Measurements from ENCODE around the gene OSGIN1. TPM values are rescaled to one million over a fixed set of nuclear protein-coding genes. Genes with fewer than 3 reads are reported as not detected.

The OSGIN1 gene
- total RNA-seq, 1 donor from 2014 or later: 2.2 TPM

DNA sequence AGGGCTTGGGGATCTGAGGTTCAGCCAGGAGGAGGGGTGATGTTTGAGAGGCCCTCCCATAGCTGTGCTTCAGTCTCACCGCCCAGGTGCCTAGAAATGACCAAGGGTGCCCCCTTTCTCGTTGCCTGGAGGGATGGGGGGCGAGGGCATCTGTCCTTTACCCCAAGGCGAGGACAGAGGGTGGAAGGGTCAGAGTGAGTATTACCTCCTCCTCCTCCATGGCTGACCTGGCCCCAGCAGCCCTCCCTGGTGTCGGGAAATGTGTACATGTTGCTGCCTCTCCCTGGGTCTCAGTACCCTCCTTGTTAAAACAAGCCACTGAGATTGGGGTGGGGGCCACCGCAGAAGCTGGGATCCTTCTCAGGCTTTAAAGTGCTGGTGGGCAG is 17.4 kb downstream of the OSGIN1 start:
- intact Hi-C loops (cut with micrococcal nuclease): no loop called here
- Mint-ChIP-seq H3K36me3 (ENCODE audit: low read depth) (no peaks in the 10 kb centered on the region), H3K9me3 (no peaks in the 10 kb centered on the region), H3K4me1 (ENCODE audit: low read depth) (no peaks in the 10 kb centered on the region), H3K27me3 (ENCODE audit: insufficient read depth) (peaks cover 13% of the 10 kb centered on the region), H3K4me3 (no peak overlapping the region), H3K27ac (no peak overlapping the region)
- DNase-seq (ENCODE audit: low spot score): no peak

DNA sequence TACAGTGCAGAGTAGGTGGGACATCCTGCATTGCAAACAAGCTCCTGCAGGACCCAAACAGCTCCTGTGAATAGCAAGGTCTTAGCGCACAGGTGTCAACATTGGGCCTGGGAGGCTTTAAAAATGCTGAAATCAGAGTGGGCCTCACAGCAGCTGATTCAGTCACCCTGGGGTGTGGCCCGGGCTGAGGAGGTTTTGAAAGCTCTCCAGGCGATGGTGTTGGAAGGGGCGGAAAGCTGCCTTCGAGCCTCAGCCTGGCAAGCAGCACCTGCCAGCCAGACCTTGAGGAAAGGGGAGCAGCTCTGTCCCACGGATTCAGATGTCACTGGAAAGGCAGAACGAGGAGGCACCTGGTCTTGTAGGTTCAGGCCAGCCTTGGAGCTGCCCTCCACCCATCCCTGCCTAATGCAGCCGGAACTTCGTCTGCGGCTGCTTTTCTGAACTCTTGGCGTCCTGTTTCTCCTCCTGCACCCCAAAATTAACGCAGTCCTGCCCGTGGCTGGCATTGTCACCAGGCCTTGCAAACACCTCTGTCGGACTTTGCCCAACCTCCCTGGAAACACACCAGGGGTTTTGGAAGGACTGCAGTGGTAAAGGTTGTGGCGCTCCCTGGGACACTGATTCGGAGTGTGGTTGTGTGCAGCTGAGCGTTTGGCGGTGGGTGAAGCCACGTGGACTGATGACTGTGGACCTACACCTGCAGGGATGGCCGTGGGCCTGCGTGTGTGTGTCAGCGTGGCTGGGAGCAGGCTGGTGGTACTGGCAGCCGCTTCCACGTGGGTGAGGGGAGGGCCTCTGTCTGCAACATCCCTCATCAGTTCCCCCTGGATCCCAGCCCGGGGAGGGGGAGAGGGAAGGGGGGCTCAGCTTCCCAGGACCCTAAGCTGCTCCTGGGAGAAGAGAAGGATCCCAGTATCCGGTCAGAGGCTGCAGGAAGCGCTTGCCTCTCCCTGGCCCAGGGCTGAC is 18.4 kb downstream of the OSGIN1 start:
- no peak for DNase-seq (ENCODE audit: low spot score)
- Mint-ChIP-seq H3K4me1 (ENCODE audit: low read depth) (no peaks in the 10 kb centered on the region), H3K4me3 (no peak overlapping the region), H3K9me3 (no peaks in the 10 kb centered on the region), H3K27me3 (ENCODE audit: insufficient read depth) (peaks cover 13% of the 10 kb centered on the region), H3K27ac (no peak overlapping the region), H3K36me3 (ENCODE audit: low read depth) (no peaks in the 10 kb centered on the region)
- intact Hi-C loops (cut with micrococcal nuclease): no loop called here

DNA sequence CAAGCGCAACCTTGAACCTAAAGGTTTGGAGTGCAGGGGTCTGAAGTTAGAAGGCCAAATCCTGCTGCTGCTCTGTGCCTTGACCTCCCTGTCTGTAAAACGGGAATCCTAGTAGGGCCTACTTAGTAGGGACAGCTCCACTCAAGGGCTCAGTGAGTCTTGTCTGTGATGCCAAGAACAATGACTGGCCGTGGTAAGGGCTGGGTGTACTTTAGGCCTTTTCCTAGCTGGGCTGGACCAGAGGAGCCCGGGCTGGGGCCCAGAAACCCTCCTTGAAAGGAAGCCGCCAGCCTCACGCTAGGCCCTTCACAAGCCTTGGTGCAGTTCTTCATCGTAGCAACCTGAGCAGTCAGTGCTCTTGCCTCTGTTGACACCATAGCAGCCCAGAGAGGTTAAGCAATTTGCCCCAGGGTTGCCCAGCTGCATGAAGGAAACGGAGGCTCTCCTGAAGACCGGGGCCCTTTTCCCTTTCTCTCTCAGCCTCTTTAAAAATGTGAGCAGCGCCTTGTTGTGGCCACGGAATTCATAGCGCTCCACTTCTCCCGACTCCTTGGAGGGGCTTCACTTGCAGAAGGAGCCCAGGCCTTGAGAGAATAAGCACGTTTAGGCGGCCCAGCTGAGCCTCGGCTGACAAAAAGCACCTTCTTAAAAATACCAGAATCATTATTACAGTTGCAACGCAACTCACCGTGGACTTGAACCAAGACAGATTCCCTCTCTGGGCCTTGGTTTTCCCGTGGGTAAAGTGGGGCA is 19.4 kb downstream of the OSGIN1 start:
- no peaks in the 10 kb centered on the region for H3K4me1 Mint-ChIP-seq (ENCODE audit: low read depth)
- H3K27ac Mint-ChIP-seq: no peak overlapping the region
- no peak for DNase-seq (ENCODE audit: low spot score)
- no peak overlapping the region for H3K4me3 Mint-ChIP-seq
- intact Hi-C loops (cut with micrococcal nuclease): no loop called here
- H3K27me3 Mint-ChIP-seq (ENCODE audit: insufficient read depth): peaks cover 13% of the 10 kb centered on the region
- no peaks in the 10 kb centered on the region for H3K36me3 Mint-ChIP-seq (ENCODE audit: low read depth)
- no peaks in the 10 kb centered on the region for H3K9me3 Mint-ChIP-seq

DNA sequence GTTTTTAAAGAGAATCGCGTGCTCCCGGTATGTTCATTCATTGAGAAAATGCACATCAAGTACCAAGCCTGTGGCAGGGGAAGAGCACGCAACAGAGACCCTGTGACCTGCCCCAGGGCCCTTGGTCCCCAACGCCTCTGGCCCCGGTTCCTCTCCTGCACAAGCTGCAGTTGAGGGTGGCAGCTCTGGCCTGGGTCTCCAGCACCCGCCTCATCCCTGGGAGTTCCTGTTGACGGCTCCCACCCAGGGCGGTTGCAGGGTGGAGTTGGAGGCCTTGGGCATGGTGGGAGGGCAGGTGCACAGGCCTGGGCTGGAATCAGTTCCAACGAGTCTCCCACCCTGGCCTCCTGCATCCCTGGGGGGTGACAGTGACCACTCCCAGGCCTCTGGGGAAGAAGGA is 20.0 kb downstream of the OSGIN1 start:
- intact Hi-C loops (cut with micrococcal nuclease): no loop called here
- Mint-ChIP-seq H3K4me1 (ENCODE audit: low read depth) (no peaks in the 10 kb centered on the region), H3K9me3 (no peaks in the 10 kb centered on the region), H3K27me3 (ENCODE audit: insufficient read depth) (peaks cover 10% of the 10 kb centered on the region), H3K27ac (no peak overlapping the region), H3K4me3 (no peak overlapping the region), H3K36me3 (ENCODE audit: low read depth) (no peaks in the 10 kb centered on the region)
- DNase-seq (ENCODE audit: low spot score): no peak

DNA sequence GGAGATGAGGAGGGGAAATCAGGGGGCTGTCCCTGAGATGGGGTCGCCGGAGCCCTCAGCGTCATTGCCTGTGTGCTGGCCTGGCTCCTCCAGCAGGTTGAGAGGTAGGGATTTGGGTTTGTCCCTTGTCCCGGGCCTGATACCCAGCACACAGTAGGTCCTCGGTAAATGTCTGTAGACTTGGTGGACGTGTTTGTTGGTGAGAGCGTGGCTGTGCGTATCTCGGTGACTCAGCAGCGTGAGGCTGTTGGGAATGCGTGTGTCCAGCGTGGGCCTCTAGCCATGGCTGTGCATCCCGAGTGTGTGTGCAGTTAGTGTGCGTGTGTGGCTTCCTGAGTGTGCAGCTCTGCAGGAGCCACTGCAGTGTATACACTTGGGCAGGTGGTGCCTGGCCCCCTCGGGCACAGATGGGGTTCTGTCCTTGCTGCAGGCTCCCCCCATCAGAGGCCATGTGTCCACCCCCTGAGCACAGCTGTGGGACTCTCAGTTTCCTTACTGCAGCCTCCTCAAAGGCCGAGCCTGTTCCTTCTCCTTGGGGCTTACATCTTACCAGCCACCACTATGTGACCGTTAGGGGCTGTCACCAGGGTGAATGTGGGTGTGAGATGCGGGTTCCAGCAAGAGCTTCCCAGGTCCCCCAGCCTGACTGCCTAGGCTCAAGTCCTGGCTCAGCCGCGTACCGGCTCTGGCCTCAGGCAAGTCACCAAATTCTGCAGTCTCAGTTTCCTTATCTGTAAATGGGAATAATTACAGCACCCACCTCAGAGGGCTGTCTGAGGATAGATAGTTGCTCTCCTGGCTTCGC is 20.7 kb downstream of the OSGIN1 start:
- Mint-ChIP-seq H3K9me3 (peaks cover 1% of the 10 kb centered on the region), H3K4me1 (ENCODE audit: low read depth) (no peaks in the 10 kb centered on the region), H3K4me3 (no peak overlapping the region), H3K27ac (no peak overlapping the region), H3K36me3 (ENCODE audit: low read depth) (no peaks in the 10 kb centered on the region), H3K27me3 (ENCODE audit: insufficient read depth) (peaks cover 10% of the 10 kb centered on the region)
- intact Hi-C loops (cut with micrococcal nuclease): no loop called here
- DNase-seq (ENCODE audit: low spot score): no peak

DNA sequence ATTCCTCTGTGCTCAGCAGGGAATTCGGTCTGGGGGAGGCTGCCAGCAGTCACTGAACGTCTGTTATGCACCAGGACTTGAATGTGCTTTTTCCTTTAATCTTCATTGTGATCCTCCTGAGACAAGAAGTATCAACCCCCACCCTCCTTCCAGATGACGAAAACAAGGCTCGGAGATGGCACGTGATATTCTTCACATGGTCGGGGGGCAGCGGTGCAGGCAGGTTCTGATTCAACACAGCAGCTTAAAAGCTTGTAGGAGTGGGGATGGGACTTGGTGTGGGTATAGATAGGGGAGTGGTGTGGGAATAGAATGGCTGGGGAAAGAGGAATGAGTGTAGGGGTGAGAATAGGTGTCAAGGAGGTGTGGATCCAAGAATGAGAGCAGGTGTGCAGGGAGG is 21.4 kb downstream of the OSGIN1 start:
- intact Hi-C loops (cut with micrococcal nuclease): no loop called here
- Mint-ChIP-seq H3K9me3 (peaks cover 6% of the 10 kb centered on the region), H3K4me1 (ENCODE audit: low read depth) (no peaks in the 10 kb centered on the region), H3K27me3 (ENCODE audit: insufficient read depth) (peaks cover 6% of the 10 kb centered on the region), H3K4me3 (no peak overlapping the region), H3K36me3 (ENCODE audit: low read depth) (no peaks in the 10 kb centered on the region), H3K27ac (no peak overlapping the region)
- DNase-seq (ENCODE audit: low spot score): no peak

DNA sequence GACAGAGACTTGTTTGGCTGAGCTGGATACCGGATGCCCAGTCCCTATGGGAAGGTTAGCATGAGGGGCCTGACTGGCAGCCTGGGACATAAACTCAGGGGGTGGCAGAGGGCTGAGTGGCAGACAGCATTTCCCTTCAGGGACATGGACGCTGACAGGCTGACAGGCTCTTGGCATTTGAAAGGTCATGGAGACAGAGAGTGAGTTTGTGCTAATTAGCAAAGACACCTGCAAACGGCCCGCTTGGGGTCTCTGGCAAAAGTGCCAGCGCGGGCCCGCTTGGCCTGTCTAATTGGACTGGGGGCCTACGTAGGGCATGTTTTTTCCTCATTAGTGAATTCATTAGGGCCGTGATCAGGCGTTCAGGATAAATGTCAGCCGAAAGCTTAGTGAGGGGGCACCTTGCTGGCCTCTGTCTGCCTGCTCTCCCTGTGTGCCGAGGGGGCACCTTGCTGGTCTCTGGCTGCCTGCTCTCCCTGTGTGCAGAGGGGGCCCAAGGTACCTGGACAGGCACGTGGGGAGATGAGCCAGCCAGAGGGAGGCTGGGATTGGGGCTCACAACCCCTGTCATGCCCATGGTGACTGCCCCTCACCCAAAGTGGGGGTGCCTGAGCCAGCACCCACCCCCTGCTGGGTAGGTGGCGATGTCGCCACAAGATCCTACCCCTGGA is 22.7 kb downstream of the OSGIN1 start:
- H3K27me3 Mint-ChIP-seq (ENCODE audit: insufficient read depth): no peaks in the 10 kb centered on the region
- H3K27ac Mint-ChIP-seq: no peak overlapping the region
- no peaks in the 10 kb centered on the region for H3K4me1 Mint-ChIP-seq (ENCODE audit: low read depth)
- H3K9me3 Mint-ChIP-seq: peaks cover 6% of the 10 kb centered on the region
- intact Hi-C loops (cut with micrococcal nuclease): no loop called here
- DNase-seq (ENCODE audit: low spot score): no peak
- H3K4me3 Mint-ChIP-seq: no peak overlapping the region
- H3K36me3 Mint-ChIP-seq (ENCODE audit: low read depth): no peaks in the 10 kb centered on the region

DNA sequence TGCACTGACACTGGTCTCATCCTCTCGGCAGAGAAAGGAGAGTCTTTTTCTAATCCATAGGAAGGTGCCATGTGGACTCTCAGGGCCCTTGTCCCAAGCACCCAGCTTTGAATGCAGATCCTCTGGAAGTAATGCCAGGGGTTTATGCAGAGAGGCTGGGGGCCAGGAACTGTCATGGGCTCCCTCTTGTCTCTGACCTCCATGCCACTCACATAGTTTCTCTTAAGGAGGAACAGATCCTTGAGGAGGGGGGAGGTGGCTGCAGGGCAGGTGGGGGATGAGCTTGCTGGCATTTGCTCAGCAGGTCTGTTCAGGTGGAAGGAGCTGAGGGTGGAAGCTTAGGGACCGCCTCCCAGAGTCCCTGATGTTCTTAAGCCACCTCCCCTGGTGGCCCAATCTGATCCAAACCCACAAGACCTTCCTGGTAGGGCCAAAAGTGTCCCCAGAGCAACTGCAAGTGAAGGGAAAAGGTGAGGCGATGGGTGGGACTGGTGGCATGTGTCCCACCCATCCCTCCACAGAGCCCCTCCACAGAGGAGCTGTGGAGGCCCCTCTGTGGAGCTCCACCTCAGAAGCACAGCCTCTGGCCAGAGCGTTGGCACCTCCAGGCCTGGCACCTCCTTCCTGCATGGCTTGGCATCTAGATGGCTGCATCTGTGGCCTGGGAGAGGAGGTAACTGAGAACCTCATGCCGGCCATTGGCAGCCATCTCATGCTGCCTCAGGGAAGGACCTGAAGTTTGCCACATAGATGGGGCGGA is 24.2 kb downstream of the OSGIN1 start:
- Mint-ChIP-seq H3K4me3 (no peak overlapping the region), H3K9me3 (peaks cover 6% of the 10 kb centered on the region), H3K4me1 (ENCODE audit: low read depth) (no peaks in the 10 kb centered on the region), H3K36me3 (ENCODE audit: low read depth) (no peaks in the 10 kb centered on the region), H3K27ac (no peak overlapping the region), H3K27me3 (ENCODE audit: insufficient read depth) (no peaks in the 10 kb centered on the region)
- no peak for DNase-seq (ENCODE audit: low spot score)
- intact Hi-C loops (cut with micrococcal nuclease): no loop called here

DNA sequence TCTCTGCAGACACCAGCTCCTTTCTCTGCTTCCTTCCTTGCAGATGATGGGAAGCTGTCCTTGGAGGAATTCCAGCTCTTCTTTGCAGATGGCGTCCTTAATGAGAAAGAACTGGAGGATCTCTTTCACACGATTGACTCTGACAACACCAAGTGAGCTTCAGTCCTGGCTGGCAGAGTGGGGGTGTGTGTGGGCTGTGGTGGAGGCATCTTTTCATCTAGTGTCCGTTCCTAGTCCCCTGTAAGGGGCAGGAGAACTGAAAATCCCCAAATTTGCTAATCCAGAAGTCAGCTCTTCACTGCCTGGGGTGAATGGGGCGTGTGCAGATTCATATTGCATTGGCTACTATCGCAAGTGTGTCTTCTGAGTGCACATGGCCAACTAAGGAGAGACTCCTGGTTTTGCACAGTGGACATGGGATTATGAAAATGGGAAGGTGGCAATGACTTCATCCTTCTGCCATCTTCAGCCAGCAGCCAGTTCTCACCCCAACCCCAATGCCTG is 25.4 kb downstream of the OSGIN1 start:
- H3K27ac Mint-ChIP-seq: no peak overlapping the region
- intact Hi-C loops (cut with micrococcal nuclease): no loop called here
- H3K4me3 Mint-ChIP-seq: no peak overlapping the region
- peaks cover 2% of the 10 kb centered on the region for H3K27me3 Mint-ChIP-seq (ENCODE audit: insufficient read depth)
- no peaks in the 10 kb centered on the region for H3K36me3 Mint-ChIP-seq (ENCODE audit: low read depth)
- peaks cover 6% of the 10 kb centered on the region for H3K9me3 Mint-ChIP-seq
- no peaks in the 10 kb centered on the region for H3K4me1 Mint-ChIP-seq (ENCODE audit: low read depth)
- no peak for DNase-seq (ENCODE audit: low spot score)

DNA sequence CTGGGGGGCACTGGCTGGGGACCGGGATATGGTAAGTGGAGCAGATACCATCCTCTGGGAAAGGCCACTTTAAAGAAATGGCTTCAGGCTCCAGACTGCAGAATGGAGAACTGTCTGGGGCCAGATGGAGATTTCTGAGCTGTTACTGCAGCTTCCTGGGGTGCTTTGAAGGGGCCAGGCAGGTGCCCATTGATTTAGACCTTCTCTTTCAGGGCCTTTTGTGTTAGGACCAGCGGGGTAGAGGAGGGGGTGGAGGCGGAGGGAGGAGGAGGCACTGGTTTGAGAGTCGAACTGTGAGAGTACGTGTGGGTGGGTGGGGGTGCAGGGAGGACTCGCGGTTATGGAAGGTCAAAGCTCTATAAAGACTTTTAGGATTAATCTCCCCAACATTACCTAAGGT is 26.4 kb downstream of the OSGIN1 start:
- H3K27me3 Mint-ChIP-seq (ENCODE audit: insufficient read depth): peaks cover 2% of the 10 kb centered on the region
- no peak overlapping the region for H3K27ac Mint-ChIP-seq
- intact Hi-C loops (cut with micrococcal nuclease): no loop called here
- no peak overlapping the region for H3K4me3 Mint-ChIP-seq
- peaks cover 6% of the 10 kb centered on the region for H3K9me3 Mint-ChIP-seq
- no peaks in the 10 kb centered on the region for H3K4me1 Mint-ChIP-seq (ENCODE audit: low read depth)
- H3K36me3 Mint-ChIP-seq (ENCODE audit: low read depth): no peaks in the 10 kb centered on the region
- DNase-seq (ENCODE audit: low spot score): no peak

DNA sequence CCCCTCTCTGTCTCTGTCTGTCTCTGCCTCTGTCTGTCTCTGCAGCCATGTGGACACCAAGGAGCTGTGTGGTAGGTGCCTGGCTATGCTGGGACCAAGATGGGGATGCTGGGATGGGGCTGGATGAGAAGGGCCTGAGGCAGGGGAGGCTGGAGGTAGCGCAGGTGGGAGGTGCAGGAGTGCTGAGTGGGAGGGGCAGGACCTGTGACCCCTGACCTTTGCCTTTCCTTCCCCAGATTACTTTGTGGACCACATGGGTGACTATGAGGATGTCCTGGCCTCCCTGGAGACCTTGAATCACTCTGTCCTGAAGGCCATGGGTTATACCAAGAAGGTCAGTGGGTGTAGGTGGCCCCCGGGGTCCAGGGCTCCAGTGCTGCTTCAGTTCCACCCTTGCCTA is 27.8 kb downstream of the OSGIN1 start:
- Mint-ChIP-seq H3K27me3 (ENCODE audit: insufficient read depth) (peaks cover 2% of the 10 kb centered on the region), H3K27ac (no peak overlapping the region), H3K9me3 (peaks cover 6% of the 10 kb centered on the region), H3K4me1 (ENCODE audit: low read depth) (no peaks in the 10 kb centered on the region), H3K4me3 (no peak overlapping the region), H3K36me3 (ENCODE audit: low read depth) (no peaks in the 10 kb centered on the region)
- no peak for DNase-seq (ENCODE audit: low spot score)
- intact Hi-C loops (cut with micrococcal nuclease): no loop called here

DNA sequence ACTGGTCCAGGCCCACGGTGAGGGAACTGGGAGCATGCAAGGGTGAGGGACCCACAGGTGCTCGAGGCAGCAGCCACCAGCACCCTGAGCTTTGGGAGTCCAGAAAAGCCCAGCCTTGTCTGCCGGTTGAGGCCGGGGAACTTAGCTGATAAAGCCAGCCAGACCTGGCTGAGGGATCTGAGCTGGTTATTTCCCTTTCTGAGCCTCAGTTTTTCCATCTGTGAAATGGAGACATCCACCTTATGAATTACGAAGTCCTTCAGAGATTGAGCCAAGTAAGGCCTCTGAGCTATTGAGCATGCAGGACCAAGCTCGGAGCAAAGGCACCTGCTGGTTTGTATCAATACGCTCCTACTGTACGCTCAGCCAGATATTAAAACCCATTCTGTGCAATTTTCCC is 28.8 kb downstream of the OSGIN1 start:
- no peak for DNase-seq (ENCODE audit: low spot score)
- Mint-ChIP-seq H3K27me3 (ENCODE audit: insufficient read depth) (peaks cover 2% of the 10 kb centered on the region), H3K27ac (no peak overlapping the region), H3K4me3 (no peak overlapping the region), H3K4me1 (ENCODE audit: low read depth) (no peaks in the 10 kb centered on the region), H3K9me3 (peaks cover 6% of the 10 kb centered on the region), H3K36me3 (ENCODE audit: low read depth) (no peaks in the 10 kb centered on the region)
- intact Hi-C loops (cut with micrococcal nuclease): no loop called here

All from activated T-helper 1 cell treated with anti-CD3 and anti-CD28 coated beads, Interleukin-12 subunit alpha, Interleukin-12 subunit beta, Interleukin-2, Interleukin-4 antibody, amounts not matched to agents 30 ng/mL and 10 ng/mL and 1 ng/mL, durations not matched to agents 14 hours and 24 hours and 36 hours (primary cell).